Right forelimb (tissue), 1 donor: Measurements from ENCODE around the gene RAB19.

ENCODE experiments used
- DNase-seq: peaks from one replicate; pipeline ENCODE4 v3.0.0-alpha.2; 2018

Gene RAB19

GRCh38 chr7:140403878-140404564, at the start of gene RAB19:
Gene RAB19 (plus strand): TSS chr7:140404058. CDS start chr7:140407647, 3,589 bp downstream.
- no peak for DNase-seq

DNA sequence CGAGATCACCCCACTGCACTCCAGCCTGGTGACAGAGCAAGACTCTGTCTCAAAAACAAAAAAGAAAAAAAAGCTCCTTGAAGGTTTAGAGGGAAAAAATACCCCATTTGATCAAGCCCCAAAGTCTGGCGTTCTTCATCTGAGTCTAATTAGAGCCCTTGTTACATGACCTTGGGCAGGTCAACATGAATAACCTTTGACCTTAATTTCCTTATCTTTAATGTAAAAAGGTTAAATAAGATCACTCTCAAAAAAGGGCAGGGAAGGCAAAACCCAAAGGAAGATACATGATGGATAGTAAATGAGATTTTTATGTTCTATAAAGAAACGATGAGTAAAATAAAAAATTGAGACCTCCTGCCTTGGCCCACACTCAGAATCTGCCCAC, 45.8 kb upstream of the RAB19 start:
- DNase-seq: no peak

DNA sequence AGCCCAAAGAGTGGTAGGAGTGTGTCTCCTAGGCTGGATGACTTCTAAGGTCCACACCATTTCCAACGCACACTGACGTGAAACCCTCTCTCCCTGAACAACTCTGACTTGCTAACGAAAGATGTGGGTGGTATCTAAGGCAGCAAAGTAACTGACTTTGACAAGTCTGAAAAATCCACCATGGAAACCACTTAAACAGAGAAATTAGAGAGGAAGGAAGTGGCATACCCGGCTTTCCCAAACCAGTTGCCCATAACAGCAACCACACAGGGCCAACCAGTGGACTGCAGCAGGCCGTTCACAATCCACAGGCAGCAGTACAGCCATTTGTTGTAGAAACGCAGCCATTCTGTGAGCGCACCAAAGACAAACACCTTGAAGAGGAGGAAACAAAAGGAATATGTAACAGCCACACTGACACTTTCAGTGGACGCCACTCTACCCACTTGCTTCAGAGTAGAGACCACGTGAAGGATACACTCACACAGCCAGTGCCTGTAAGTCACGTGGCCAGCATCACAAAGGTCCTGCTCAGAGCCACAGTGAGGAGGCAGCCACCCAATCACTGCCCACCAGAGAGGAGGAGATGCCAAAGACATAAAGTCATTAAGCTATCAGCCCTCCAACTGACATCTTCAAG, 45.3 kb upstream of the RAB19 start:
- no peak for DNase-seq

DNA sequence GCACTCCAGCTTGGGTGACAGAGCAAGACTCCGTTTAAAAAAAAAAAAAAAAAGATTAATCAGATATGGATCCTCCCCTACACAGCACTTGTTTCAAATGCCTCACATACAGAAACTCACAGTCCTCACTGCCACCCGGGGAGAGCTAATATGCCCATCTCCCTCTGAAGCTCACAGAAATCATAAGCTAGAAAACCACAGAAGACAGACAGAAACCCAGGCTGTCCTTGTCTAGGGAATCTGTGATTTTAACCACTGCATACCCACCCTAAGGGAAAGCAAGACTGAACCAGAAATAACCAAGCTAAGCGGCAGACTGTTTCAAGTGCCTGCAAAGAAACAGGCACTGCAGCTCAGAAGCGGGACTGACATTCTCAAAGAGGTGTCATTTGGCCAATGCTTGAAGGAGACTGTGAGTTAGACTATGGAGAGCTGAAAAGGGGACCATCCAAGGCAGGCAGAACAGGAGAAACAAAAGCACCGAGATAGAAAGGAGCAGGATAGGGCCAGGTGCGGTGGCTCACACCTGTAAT, 43.1 kb upstream of the RAB19 start:
- no peak for DNase-seq

DNA sequence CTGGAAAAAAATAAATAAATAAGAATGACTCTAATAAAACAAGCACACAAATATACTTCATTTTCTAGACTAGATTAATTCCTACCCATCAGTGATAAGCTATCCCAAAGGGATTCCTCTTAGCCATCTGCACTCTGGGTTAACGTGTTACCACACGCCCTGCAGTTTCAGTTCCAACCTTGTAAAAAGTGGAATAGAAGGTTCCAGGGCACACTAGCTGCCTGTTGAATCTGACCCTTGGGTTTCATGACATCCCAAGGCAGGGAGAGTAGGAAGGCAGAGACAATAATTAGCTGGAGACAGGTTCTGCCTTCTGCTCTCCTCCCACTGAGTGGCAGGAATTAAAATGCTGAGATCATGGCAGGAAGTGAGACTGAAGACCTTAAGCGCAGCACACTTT, 39.0 kb upstream of the RAB19 start:
- no peak for DNase-seq

GRCh38 chr7:140367528-140367927, 36.3 kb upstream of the RAB19 start:
- no peak for DNase-seq

DNA sequence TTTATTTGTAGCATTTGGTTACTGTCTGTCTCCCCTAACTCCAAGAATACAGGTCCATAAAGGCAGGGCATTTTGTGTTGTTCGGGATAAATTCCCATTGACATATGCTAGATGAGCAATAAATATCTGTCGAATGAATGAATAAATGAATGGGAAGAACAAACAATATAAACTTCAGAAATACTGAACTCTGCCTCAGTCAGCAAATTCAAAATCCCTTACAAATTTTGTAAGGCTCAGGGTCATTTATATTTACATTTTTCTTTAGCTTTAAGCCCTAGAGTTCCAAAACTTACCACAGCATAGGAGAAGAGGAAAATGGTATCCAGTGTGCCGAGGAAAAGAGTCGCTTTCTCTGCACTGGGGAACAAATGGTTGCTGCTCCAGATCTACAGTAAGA, 34.6 kb upstream of the RAB19 start:
- DNase-seq: no peak

GRCh38 chr7:140375323-140375722, 28.5 kb upstream of the RAB19 start:
- no peak for DNase-seq

- no peak for DNase-seq
These were observed 27.7 kb upstream of the RAB19 start for GRCh38 chr7:140375892-140376730.

- DNase-seq: no peak
These were observed 19.7 kb upstream of the RAB19 start for GRCh38 chr7:140383954-140384713.

- no peak for DNase-seq
These were observed 18.8 kb upstream of the RAB19 start for GRCh38 chr7:140384894-140385545.

GRCh38 chr7:140389445-140389844, 14.4 kb upstream of the RAB19 start:
- DNase-seq: no peak

- no peak for DNase-seq
These were observed 13.8 kb upstream of the RAB19 start for GRCh38 chr7:140390034-140390433.

DNA sequence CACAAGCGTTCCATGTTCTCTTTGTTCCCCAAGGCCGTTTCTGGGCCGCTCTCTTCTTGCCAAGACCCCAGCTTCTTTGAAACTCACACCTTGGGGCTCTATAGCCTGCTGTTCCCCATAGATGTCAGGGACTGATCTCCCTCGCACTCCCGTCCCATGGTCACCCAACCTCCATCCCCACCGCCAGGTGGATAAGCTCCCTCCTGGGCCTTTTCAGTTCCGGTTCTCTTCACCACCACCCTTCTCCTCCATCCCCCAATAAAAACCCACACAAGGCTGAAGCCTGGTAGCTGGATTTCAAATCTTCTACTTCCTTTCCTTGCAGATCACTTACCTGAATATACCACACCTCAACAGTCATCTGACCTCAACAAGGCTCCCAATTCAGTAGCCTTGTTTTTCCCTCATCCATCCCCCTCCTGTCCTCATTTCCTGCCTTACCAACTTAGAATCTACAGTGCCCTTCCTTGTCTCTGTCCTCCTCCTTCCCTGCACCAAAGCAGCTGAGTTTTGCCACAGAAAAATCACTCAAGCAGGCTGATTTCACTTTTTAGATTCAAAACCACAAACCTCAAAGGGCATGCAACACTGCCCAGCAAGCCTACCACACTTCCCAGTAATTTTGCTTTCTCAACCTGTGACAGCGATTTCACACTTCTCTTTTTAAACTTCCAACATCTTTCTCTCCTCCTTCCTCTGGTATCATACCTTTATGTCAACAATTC, 13.2 kb upstream of the RAB19 start:
- no peak for DNase-seq

DNA sequence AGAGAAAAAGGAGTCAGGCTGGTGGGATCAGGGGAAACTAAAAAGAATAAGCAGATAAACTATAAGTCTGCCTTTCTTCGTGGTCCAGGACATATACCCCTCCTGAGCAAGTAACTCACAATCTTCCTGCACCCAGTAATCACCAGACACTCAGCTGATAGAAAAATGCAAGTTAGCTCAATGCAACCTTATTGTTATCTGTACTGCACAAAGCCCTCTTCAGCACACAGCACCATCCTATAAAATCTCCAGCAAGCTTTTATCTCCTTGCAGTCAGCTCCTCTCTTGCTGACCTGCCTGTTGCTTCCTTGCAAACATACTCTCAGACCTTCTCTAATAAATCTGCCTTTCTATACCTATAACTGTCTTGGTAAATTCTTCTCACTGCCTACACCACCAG, 12.2 kb upstream of the RAB19 start:
- no peak for DNase-seq

GRCh38 chr7:140393756-140394306, 10.0 kb upstream of the RAB19 start:
- DNase-seq: no peak

- DNase-seq: peak; percentile 91
These were observed 5.8 kb upstream of the RAB19 start, which contains the start of gene SLC37A3 for GRCh38 chr7:140397784-140398750. Gene SLC37A3 (minus strand): TSS chr7:140398530. CDS start chr7:140382526, 16,004 bp downstream.

- DNase-seq: no peak
These were observed 5.0 kb upstream of the RAB19 start for GRCh38 chr7:140398821-140399220.

GRCh38 chr7:140400381-140400780, 3.5 kb upstream of the RAB19 start:
- DNase-seq: no peak
